Caco-2 (cell line): Measurements from ENCODE around the gene TAF11L11. TPM values are rescaled to one million over a fixed set of nuclear protein-coding genes. Genes with fewer than 3 reads are reported as not detected.
"Not testable (repeated sequence)": the region's sequence is repeated elsewhere in the genome, so short reads cannot be mapped to it uniquely, and the experiment has no call there.

Experiments used
- BruUV-seq: library from RNA; stranded (reverse); fragments of 400-500 nt; replicated peaks from 2 replicates; lab custom pipeline; 2021; lab: Mats Ljungman, UMichigan
- CTCF ChIA-PET: fragments of 300-600 bp; sonication (Branson Sonifier 250); formaldehyde crosslinking; loops from one replicate; lab custom pipeline; 2022; ENCODE audit warnings: antibody characterized with exemption; lab: Charles Lee
- POLR2A ChIA-PET: fragments of 300-600 bp; sonication (Branson Sonifier 250); formaldehyde crosslinking; loops from one replicate; lab custom pipeline; 2022; ENCODE audit warnings: antibody characterized with exemption; lab: Charles Lee
- DNase-seq, 2 experiments: peaks; one replicate each; pipeline versions ENCODE4 v3.0.0 to v3.0.0-alpha.2; 2020 to 2022
- H3K27me3 ChIP-seq: replicated peaks from 2 replicates; pipeline ENCODE4 v1.6.0; 2011; ENCODE audit warnings: low read length; ENCODE audit not compliant: control insufficient read depth, insufficient read depth
- H3K36me3 ChIP-seq: 2 replicates; pipeline ENCODE4 v1.5.1; 2011; ENCODE audit warnings: low read length; ENCODE audit not compliant: control insufficient read depth, insufficient read depth
- H3K4me1 ChIP-seq: fragments of 250-450 bp; sonication (Bioruptor Pico); 2 replicates; pipeline ENCODE4 v1.5.1; 2020; ENCODE audit warnings: mild to moderate bottlenecking
- H3K4me3 ChIP-seq: 2 replicates; pipeline ENCODE4 v1.5.1; 2011; ENCODE audit warnings: low read depth, mild to moderate bottlenecking, control low read depth, low read length
- H3K9me3 ChIP-seq: fragments of 250-450 bp; sonication (Bioruptor Pico); 2 replicates; pipeline ENCODE4 v1.5.1; 2020; ENCODE audit warnings: mild to moderate bottlenecking, moderate library complexity
- H3K27ac Mint-ChIP-seq: one replicate; pipeline ENCODE4 v1.8.0; 2022; ENCODE audit warnings: mixed read lengths; ENCODE audit not compliant: unreplicated experiment
- H3K27me3 Mint-ChIP-seq: one replicate; pipeline ENCODE4 v1.8.0; 2022; ENCODE audit warnings: mixed read lengths; ENCODE audit not compliant: insufficient read depth, unreplicated experiment
- H3K36me3 Mint-ChIP-seq: one replicate; pipeline ENCODE4 v1.8.0; 2022; ENCODE audit warnings: mild to moderate bottlenecking, mixed read lengths; ENCODE audit not compliant: insufficient read depth, unreplicated experiment
- H3K4me1 Mint-ChIP-seq: one replicate; pipeline ENCODE4 v1.8.0; 2022; ENCODE audit warnings: low read depth, mixed read lengths; ENCODE audit not compliant: unreplicated experiment
- H3K4me3 Mint-ChIP-seq: one replicate; pipeline ENCODE4 v1.8.0; 2022; ENCODE audit warnings: mild to moderate bottlenecking, moderate library complexity, mixed read lengths; ENCODE audit not compliant: unreplicated experiment
- H3K9me3 Mint-ChIP-seq: one replicate; pipeline ENCODE4 v1.8.0; 2022; ENCODE audit warnings: mixed read lengths; ENCODE audit not compliant: unreplicated experiment
- CTCF ChIP-seq, 2 experiments: fragments of 200-600 bp in 1 of 2; IDR thresholded peaks; 1 replicate in 1 of 2; 2 replicates in 1 of 2; pipeline versions ENCODE4 v1.5.1 to v1.8.0; 2011 to 2022; ENCODE audit warnings: antibody characterized with exemption in 1 of 2, control low read depth in 1 of 2, inconsistent platforms in 1 of 2, low read depth in 1 of 2, low read length in 1 of 2, mild to moderate bottlenecking in 1 of 2, moderate library complexity in 1 of 2; ENCODE audit not compliant: insufficient read depth in 1 of 2, severe bottlenecking in 1 of 2, unreplicated experiment in 1 of 2
- intact Hi-C: fragments of 100-400 bp; cut with micrococcal nuclease; formaldehyde crosslinking; loops from one replicate; pipeline ENCODE4 v1.10.0; 2022; ENCODE audit not compliant: unreplicated experiment
- total RNA-seq: library from RNA; stranded (reverse); gene quantifications from 2 replicates; pipeline ENCODE4 v1.2.3, GENCODE V29; 2022

TAF11L11 gene
- total RNA-seq, 1 experiment from 2014 or later, result not detected

GRCh38 chr5:17604951-17605350 is 968 bp downstream of the TAF11L11 start:
- Mint-ChIP-seq H3K9me3 (no peaks in the 10 kb centered on the region), H3K27ac (no peak overlapping the region), H3K36me3 (no peaks in the 10 kb centered on the region), H3K27me3 (peaks cover 3% of the 10 kb centered on the region), H3K4me3 (no peak overlapping the region), H3K4me1 (no peaks in the 10 kb centered on the region)
- Histone ChIP-seq H3K4me1 (no peaks in the 10 kb centered on the region), H3K27me3 (no peaks in the 10 kb centered on the region), H3K4me3 (no peak overlapping the region), H3K36me3 (no peaks in the 10 kb centered on the region), H3K9me3 (no peaks in the 10 kb centered on the region)
- DNase-seq, result no peak
- BruUV-seq, result no TSS peak
- POLR2A ChIA-PET, result no interaction called here
- intact Hi-C loops, result no loop called here
- CTCF ChIA-PET, result no interaction called here
- no peak for TF ChIP-seq CTCF (IDR thresholded peaks at IDR 0.05; ENCODE audit: insufficient read depth in 1 of 2, low read depth in 1 of 2, low read length in 1 of 2, severe bottlenecking in 1 of 2, unreplicated experiment in 1 of 2)

- not testable (repeated sequence) for BruUV-seq, H3K36me3 Mint-ChIP-seq
These were observed 3.5 kb downstream of the TAF11L11 start for GRCh38 chr5:17607461-17607860.

GRCh38 chr5:17610092-17610491 is 6.1 kb downstream of the TAF11L11 start, which contains the start of gene TAF11L12:
TSS of gene TAF11L12 (plus strand) at chr5:17610392.
- H3K36me3 ChIP-seq, BruUV-seq, CTCF ChIA-PET, intact Hi-C loops, DNase-seq, H3K27me3 Mint-ChIP-seq, H3K4me3 ChIP-seq, H3K36me3 Mint-ChIP-seq, POLR2A ChIA-PET, H3K4me3 Mint-ChIP-seq, H3K4me1 ChIP-seq, H3K27me3 ChIP-seq, H3K9me3 Mint-ChIP-seq, H3K4me1 Mint-ChIP-seq, H3K27ac Mint-ChIP-seq, H3K9me3 ChIP-seq: not testable (repeated sequence)

More at GRCh38 chr5:17607461-17607860, 3.5 kb downstream of the TAF11L11 start:
- H3K27me3 ChIP-seq, H3K4me1 Mint-ChIP-seq, H3K27me3 Mint-ChIP-seq, H3K4me3 ChIP-seq, DNase-seq, H3K27ac Mint-ChIP-seq, H3K9me3 Mint-ChIP-seq, H3K36me3 ChIP-seq, intact Hi-C loops, H3K9me3 ChIP-seq, H3K4me3 Mint-ChIP-seq, POLR2A ChIA-PET, CTCF ChIA-PET, H3K4me1 ChIP-seq: not testable (repeated sequence)

- no peak for TF ChIP-seq CTCF (IDR thresholded peaks at IDR 0.05; ENCODE audit: insufficient read depth in 1 of 2, low read depth in 1 of 2, low read length in 1 of 2, severe bottlenecking in 1 of 2, unreplicated experiment in 1 of 2)
- Mint-ChIP-seq H3K9me3 (no peaks in the 10 kb centered on the region), H3K27ac (no peak overlapping the region), H3K4me3 (no peak overlapping the region), H3K27me3 (no peaks in the 10 kb centered on the region), H3K4me1 (no peaks in the 10 kb centered on the region), H3K36me3 (no peaks in the 10 kb centered on the region)
- H3K27me3 ChIP-seq, result no peaks in the 10 kb centered on the region
- intact Hi-C loops, result no loop called here
- H3K9me3 ChIP-seq, result no peaks in the 10 kb centered on the region
- no peak for DNase-seq
- no TSS peak for BruUV-seq
- POLR2A ChIA-PET, result no interaction called here
- no peak overlapping the region for H3K4me3 ChIP-seq
- no peaks in the 10 kb centered on the region for H3K36me3 ChIP-seq
- no peaks in the 10 kb centered on the region for H3K4me1 ChIP-seq
- CTCF ChIA-PET, result no interaction called here
These were observed 11.1 kb downstream of the TAF11L11 start for GRCh38 chr5:17614872-17615605.
